GM12865 (cell line): Measurements from ENCODE around the gene CELF2.

Source experiments
- DNase-seq: peaks from one replicate; pipeline ENCODE4 v3.0.0; 2010; ENCODE audit warnings: low read depth
- H3K4me3 ChIP-seq: 2 replicates; pipeline ENCODE4 v1.5.1; 2011; ENCODE audit warnings: mild to moderate bottlenecking, low read depth, low read length, control low read depth
- CTCF ChIP-seq: IDR thresholded peaks from 2 replicates; pipeline ENCODE4 v1.5.1; 2011; ENCODE audit warnings: low read length, control low read depth, low read depth, inconsistent platforms; ENCODE audit not compliant: insufficient read depth; ENCODE audit errors: missing control alignments

The CELF2 gene

GRCh38 chr10:11144626-11145494 is 127.2 kb downstream of the CELF2 start:
- H3K4me3 ChIP-seq: peak overlapping the region; percentile 33; the same call in 1 of the 2 replicates
- TF ChIP-seq CTCF: no peak
- DNase-seq: no peak

GRCh38 chr10:11145495-11145855 is 127.8 kb downstream of the CELF2 start:
- H3K4me3 ChIP-seq: peak overlapping the region; percentile 33; the same call in 1 of the 2 replicates

GRCh38 chr10:11146402-11147171 is 128.9 kb downstream of the CELF2 start:
- TF ChIP-seq CTCF: no peak
- no peak for DNase-seq
- no peak overlapping the region for H3K4me3 ChIP-seq

More at GRCh38 chr10:11145495-11145855, 127.8 kb downstream of the CELF2 start:
- DNase-seq: peak; percentile 81
- no peak for TF ChIP-seq CTCF

GRCh38 chr10:11147722-11148121 is 130.1 kb downstream of the CELF2 start:
- no peak for TF ChIP-seq CTCF
- no peak overlapping the region for H3K4me3 ChIP-seq
- no peak for DNase-seq

- H3K4me3 ChIP-seq: no peak overlapping the region
- TF ChIP-seq CTCF: no peak
- no peak for DNase-seq
Measured at GRCh38 chr10:11148142-11149028, 130.7 kb downstream of the CELF2 start.

- no peak overlapping the region for H3K4me3 ChIP-seq
- no peak for DNase-seq
- no peak for TF ChIP-seq CTCF
Measured at GRCh38 chr10:11149807-11150141, 132.1 kb downstream of the CELF2 start.
